ENCODE data around the gene CSNK2A2. TPM values are rescaled to one million over a fixed set of nuclear protein-coding genes. Genes with fewer than 3 reads are reported as not detected.

Gene CSNK2A2
- total RNA-seq, 2 donors from 2014 or later, result 27.8 to 65.0 TPM

DNA sequence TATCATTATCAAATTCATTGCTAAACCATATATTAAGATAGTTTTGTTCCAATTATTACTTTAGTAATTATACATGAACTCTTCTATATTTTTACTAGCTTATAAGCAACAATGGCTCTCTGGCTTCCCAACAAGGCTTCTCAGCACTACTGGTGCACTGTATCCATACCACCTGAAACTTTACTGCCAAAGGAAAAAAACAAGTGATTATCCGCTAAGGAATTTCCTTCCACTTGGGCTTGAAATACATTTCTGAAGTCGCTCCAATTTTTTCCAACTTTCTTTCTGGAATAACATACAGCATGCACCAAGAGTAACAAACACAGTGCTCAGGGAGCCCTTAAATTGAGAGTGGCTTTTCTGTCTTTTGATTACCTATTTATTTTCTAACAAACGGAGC is 2.1 kb downstream of the CSNK2A2 start:
- Histone ChIP-seq H3K4me3 (no peak overlapping the region), H3K4me1 (replicated peaks) (peaks cover 8% of the 10 kb centered on the region), H3K27ac (no peak overlapping the region), H3K36me3 (no peaks in the 10 kb centered on the region), H3K27me3 (replicated peaks; ENCODE audit: insufficient read depth) (no peaks in the 10 kb centered on the region), H3K9me3 (no peaks in the 10 kb centered on the region)
- no peak for TF ChIP-seq POLR2AphosphoS5 (IDR thresholded peaks at IDR 0.05)
- no peak for TF ChIP-seq CTCF (IDR thresholded peaks at IDR 0.05)
- no peak for TF ChIP-seq POLR2A (IDR thresholded peaks at IDR 0.05)
- no peak for DNase-seq (ENCODE audit: low spot score)
- WGBS, result 82% methylated on average over 3 of the region's 3 CpGs
- intact Hi-C loops (cut with DNase I), result loop anchor here (5.0 kb wide), 1 partner anchor 173 kb away; no protein-coding TSS in a partner anchor

- intact Hi-C loops (cut with DNase I), result loop anchor here (5.0 kb wide), 1 partner anchor 173 kb away; no protein-coding TSS in a partner anchor
- H3K27me3 ChIP-seq (replicated peaks; ENCODE audit: insufficient read depth), result no peaks in the 10 kb centered on the region
- no peak overlapping the region for H3K4me3 ChIP-seq
- WGBS, result 76% methylated on average over 4 of the region's 4 CpGs
- peaks cover 8% of the 10 kb centered on the region for H3K4me1 ChIP-seq (replicated peaks)
- TF ChIP-seq CTCF (IDR thresholded peaks at IDR 0.05) (no peak), POLR2A (IDR thresholded peaks at IDR 0.05) (no peak), POLR2AphosphoS5 (IDR thresholded peaks at IDR 0.05) (no peak)
- no peak for DNase-seq (ENCODE audit: low spot score)
- no peak overlapping the region for H3K27ac ChIP-seq
- no peaks in the 10 kb centered on the region for H3K36me3 ChIP-seq
- no peaks in the 10 kb centered on the region for H3K9me3 ChIP-seq
Measured at GRCh38 chr16:58195344-58195743, 2.6 kb downstream of the CSNK2A2 start.

DNA sequence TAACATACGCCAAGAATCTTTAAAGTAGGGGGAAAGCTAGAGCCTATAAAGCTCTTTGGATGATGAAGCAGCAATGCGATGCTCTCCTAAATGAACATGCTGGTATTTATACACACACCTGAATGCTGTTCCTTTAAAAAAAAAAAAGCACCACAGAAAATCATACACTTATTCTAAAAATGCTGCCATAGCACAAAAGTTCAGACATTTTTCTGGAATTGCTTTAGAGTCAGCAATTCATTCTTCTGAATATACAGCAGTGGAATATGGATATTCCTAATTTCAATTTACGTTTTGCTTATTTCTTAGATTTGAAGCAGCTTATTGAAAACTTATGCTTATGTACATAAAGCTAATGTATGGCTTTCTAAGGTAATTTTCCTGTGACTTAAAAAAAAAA is 3.1 kb downstream of the CSNK2A2 start:
- WGBS, result 92% methylated on average over 3 of the region's 3 CpGs

DNA sequence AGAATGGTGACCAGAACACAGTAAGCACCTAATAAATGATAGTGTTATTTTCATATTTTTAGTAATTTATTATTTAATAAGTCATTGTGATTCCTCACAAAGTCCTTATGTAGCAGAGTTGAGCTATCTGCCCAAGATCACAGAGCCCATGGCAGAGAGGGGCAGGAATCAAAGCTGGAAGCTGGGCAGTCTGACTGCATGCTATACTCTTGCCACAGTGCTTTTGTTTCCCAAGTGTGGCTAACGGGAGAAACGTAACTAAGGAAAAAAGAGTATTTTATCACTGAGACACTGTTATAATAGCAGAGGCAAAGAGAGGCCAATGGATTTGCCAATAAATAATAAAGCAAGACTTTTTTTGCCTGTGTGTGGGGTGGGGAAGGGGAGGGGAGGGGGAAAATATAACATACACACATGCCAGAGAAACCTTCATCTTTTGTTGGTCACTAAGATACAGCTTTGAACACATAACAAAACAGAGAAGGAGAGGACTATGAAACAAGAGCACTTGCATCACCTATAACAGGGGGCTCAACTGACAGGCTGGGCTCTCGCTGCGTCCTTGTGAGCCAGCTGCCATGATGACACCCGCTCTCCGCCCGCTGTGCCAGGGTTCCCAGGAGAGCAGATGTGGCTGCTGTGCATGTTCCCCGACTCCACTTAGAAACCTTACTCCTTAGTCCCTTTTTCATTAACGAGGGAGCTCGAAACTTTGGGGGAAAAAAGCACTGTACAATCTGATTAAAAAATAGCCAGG is 10.1 kb downstream of the CSNK2A2 start:
- intact Hi-C loops (cut with DNase I), result no loop called here
- Histone ChIP-seq H3K27me3 (replicated peaks; ENCODE audit: insufficient read depth) (no peaks in the 10 kb centered on the region), H3K4me1 (replicated peaks) (no peaks in the 10 kb centered on the region), H3K9me3 (no peaks in the 10 kb centered on the region), H3K27ac (no peak overlapping the region), H3K4me3 (no peak overlapping the region), H3K36me3 (peaks cover 3 to 9% of the 10 kb centered on the region in 2 donors)
- DNase-seq (ENCODE audit: low spot score), result no peak
- TF ChIP-seq POLR2A (IDR thresholded peaks at IDR 0.05) (no peak), CTCF (IDR thresholded peaks at IDR 0.05) (no peak)
- WGBS, result 81% methylated on average over 10 of the region's 10 CpGs

More for the DNA sequence above, 3.1 kb downstream of the CSNK2A2 start:
- DNase-seq (ENCODE audit: low spot score), result no peak
- H3K27ac ChIP-seq, result no peak overlapping the region
- no peaks in the 10 kb centered on the region for H3K9me3 ChIP-seq
- TF ChIP-seq POLR2A (IDR thresholded peaks at IDR 0.05) (no peak), CTCF (IDR thresholded peaks at IDR 0.05) (no peak), POLR2AphosphoS5 (IDR thresholded peaks at IDR 0.05) (no peak)
- no peaks in the 10 kb centered on the region for H3K27me3 ChIP-seq (replicated peaks; ENCODE audit: insufficient read depth)
- no peaks in the 10 kb centered on the region for H3K36me3 ChIP-seq
- intact Hi-C loops (cut with DNase I), result loop anchor here (5.0 kb wide), 1 partner anchor 172 kb away; no protein-coding TSS in a partner anchor
- no peak overlapping the region for H3K4me3 ChIP-seq
- H3K4me1 ChIP-seq (replicated peaks), result peaks cover 8% of the 10 kb centered on the region

- no peak overlapping the region for H3K4me3 ChIP-seq
- H3K27ac ChIP-seq, result no peak overlapping the region
- no peaks in the 10 kb centered on the region for H3K9me3 ChIP-seq
- peaks cover 3 to 9% of the 10 kb centered on the region in 2 donors for H3K36me3 ChIP-seq
- DNase-seq (ENCODE audit: low spot score), result no peak
- H3K27me3 ChIP-seq (replicated peaks; ENCODE audit: insufficient read depth), result no peaks in the 10 kb centered on the region
- TF ChIP-seq POLR2AphosphoS5 (IDR thresholded peaks at IDR 0.05) (no peak), POLR2A (IDR thresholded peaks at IDR 0.05) (no peak), CTCF (IDR thresholded peaks at IDR 0.05) (no peak)
- H3K4me1 ChIP-seq (replicated peaks), result no peaks in the 10 kb centered on the region
- intact Hi-C loops (cut with DNase I), result no loop called here
Measured at GRCh38 chr16:58187092-58187491, 10.8 kb downstream of the CSNK2A2 start.

Data from prostate gland (tissue), 2 donors.